PFSK-1 (cell line): ENCODE results near the gene TTC6.

Experiments used
- POLR2AphosphoS5 ChIP-seq: IDR thresholded peaks from 2 replicates; pipeline ENCODE4 v1.6.1; 2012; ENCODE audit warnings: low read depth, mild to moderate bottlenecking, control low read depth, low read length, moderate library complexity
- SIN3A ChIP-seq: IDR thresholded peaks from 2 replicates; pipeline ENCODE4 v1.6.1; 2012; ENCODE audit warnings: mild to moderate bottlenecking, low read length, moderate library complexity, borderline replicate concordance; ENCODE audit not compliant: insufficient read depth
- TAF1 ChIP-seq: IDR thresholded peaks from 2 replicates; pipeline ENCODE4 v1.6.1; 2012; ENCODE audit warnings: low read length, control low read depth, borderline replicate concordance; ENCODE audit not compliant: insufficient read depth
- TF ChIP-seq, protein P1 (sequence below), 2 experiments: IDR thresholded peaks; 2 replicates each; pipeline versions ENCODE4 v1.6.1 to v1.8.0; 2011 to 2012; ENCODE audit warnings: low read depth in 2 of 2, low read length in 2 of 2, control low read depth in 1 of 2, inconsistent platforms in 1 of 2, mild to moderate bottlenecking in 1 of 2, moderate library complexity in 1 of 2; ENCODE audit not compliant: insufficient read depth in 1 of 2

DNA sequence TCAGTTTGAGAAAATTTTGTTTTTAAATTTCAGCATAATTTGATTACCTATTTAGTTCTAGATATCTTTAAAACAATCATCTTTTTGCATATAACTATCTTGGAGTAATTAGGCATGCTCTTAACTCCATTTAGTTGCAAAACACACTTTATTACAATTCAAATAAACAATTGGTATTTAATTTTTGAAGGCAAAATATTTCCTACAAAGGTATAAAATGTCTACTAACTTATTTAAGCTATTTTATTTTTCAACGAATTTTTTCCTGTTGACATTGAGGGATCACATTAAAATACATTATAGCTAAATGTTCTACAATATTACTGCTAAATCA lies 8.7 kb upstream of the TTC6 start:
- TF ChIP-seq POLR2AphosphoS5 (no peak), TAF1 (no peak), SIN3A (no peak)
- TF ChIP-seq, protein P1, sequence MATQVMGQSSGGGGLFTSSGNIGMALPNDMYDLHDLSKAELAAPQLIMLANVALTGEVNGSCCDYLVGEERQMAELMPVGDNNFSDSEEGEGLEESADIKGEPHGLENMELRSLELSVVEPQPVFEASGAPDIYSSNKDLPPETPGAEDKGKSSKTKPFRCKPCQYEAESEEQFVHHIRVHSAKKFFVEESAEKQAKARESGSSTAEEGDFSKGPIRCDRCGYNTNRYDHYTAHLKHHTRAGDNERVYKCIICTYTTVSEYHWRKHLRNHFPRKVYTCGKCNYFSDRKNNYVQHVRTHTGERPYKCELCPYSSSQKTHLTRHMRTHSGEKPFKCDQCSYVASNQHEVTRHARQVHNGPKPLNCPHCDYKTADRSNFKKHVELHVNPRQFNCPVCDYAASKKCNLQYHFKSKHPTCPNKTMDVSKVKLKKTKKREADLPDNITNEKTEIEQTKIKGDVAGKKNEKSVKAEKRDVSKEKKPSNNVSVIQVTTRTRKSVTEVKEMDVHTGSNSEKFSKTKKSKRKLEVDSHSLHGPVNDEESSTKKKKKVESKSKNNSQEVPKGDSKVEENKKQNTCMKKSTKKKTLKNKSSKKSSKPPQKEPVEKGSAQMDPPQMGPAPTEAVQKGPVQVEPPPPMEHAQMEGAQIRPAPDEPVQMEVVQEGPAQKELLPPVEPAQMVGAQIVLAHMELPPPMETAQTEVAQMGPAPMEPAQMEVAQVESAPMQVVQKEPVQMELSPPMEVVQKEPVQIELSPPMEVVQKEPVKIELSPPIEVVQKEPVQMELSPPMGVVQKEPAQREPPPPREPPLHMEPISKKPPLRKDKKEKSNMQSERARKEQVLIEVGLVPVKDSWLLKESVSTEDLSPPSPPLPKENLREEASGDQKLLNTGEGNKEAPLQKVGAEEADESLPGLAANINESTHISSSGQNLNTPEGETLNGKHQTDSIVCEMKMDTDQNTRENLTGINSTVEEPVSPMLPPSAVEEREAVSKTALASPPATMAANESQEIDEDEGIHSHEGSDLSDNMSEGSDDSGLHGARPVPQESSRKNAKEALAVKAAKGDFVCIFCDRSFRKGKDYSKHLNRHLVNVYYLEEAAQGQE (IDR thresholded peaks at IDR 0.05; ENCODE audit: insufficient read depth in 1 of 2, low read depth in 2 of 2, low read length in 2 of 2), result no peak
